ENCODE data around the gene ILDR1.

- TF ChIP-seq CTCF (IDR thresholded peaks at IDR 0.05; ENCODE audit: insufficient read depth, low read length, poor library complexity, severe bottlenecking) (no peak), EZH2phosphoT487 (conservative IDR thresholded peaks at IDR 0.05; ENCODE audit: low read length) (no peak)
Measured at GRCh38 chr3:121985846-121986245, 36.2 kb downstream of the ILDR1 start.
